Embryonic facial prominence (tissue), 1 donor: Measurements from ENCODE around the gene SIX2.

ENCODE experiments used
- DNase-seq: peaks from one replicate; pipeline ENCODE4 v3.0.0-alpha.2; 2016; ENCODE audit errors: extremely low spot score

Gene SIX2

GRCh38 chr2:44967056-44967455 lies 42.2 kb downstream of the SIX2 start:
- no peak for DNase-seq

GRCh38 chr2:44965684-44966083 lies 43.6 kb downstream of the SIX2 start:
- DNase-seq, result no peak

DNA sequence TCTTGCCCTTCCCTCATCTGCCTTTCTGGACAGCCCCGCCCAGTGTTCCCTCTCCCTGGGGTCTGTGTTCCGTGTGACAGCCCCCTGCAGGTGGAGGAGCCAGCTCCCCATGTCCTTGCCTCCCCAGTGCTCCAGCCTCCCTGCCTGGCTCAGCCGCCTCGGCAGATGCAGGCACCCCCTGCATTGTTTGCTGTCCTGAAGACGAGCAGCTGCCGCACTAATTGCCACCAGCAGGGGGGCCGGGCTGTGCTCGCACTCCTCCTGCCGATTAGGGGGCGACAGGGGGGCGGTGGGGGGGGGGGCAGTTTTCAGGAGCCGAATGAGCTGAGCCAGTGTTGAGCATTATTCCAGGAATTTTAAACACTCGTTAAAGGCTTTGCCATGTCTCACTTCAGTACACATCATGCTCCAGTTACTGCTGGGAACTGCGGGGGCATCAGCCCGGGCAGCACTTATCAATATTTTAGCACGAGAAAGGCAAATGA lies 44.5 kb downstream of the SIX2 start:
- no peak for DNase-seq

DNA sequence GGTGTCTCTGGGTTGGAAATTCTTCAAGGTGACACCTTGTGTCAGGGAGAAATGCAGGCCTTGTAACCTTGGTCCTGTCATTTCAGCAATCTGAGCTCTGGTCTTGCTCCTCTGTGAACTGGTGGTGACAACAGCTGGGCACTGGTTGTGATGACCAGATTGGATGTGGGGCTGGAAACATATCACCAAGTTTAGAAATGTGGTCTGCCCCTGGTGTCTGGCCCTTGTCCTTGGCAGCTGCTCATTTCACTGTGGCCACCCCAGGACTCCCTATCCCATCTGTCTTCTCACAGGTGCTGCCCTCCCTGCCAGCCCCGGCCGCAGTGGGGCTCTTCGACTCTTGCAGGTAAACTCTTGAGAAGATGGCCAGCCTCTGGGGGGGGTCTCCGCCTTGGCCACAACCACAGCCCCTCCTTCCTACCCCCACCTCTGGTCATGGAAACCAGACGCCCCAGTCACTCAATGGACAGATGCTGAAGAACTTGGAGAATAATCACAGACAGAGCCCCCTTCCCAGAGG lies 47.0 kb downstream of the SIX2 start:
- no peak for DNase-seq

DNA sequence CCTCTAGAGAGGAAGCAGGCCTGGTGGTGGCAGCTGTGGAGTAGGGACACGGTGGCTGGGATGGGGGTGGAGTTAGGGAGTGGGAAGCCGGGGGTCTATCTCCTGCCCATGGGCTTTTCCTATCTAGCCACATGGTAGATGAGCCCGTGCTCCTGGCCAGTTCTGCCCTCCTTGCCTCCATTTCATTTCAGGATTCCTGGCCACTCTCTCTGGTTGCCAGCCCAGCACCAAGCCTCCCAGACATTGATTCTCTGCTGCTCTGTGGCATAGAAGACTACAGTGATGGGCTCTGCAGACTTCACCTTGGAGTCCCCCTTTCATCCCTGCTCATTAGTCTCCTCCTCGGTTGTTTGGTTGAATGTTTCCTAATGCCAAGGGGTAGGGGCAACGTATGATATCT lies 48.4 kb downstream of the SIX2 start:
- DNase-seq, result no peak

GRCh38 chr2:44959855-44960254 lies 49.4 kb downstream of the SIX2 start:
- no peak for DNase-seq

- DNase-seq, result no peak
These were observed 51.5 kb downstream of the SIX2 start for GRCh38 chr2:44957656-44958327.

DNA sequence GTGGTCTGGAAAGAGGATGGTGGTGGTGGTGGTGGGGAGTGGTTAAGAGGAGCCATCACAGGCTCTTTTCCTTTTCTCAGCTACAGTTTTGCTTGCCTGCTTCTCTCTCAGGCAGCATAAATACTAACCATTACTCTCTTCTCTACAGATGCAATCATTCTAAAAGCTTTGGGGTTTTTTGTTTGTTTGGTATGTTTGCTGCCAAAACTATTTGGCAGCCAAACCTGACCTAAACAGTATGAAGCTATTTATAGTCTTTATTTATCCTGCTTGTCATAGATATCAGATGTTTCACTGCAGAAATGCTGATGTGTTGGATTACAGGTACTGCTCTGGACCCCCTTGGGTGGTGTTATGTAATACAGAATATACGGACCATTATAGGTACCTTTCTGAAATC lies 52.4 kb downstream of the SIX2 start:
- DNase-seq, result no peak

GRCh38 chr2:44955593-44956392 lies 53.5 kb downstream of the SIX2 start:
- DNase-seq, result no peak
